Measurements from ENCODE around the gene SEPSECS. TPM values are rescaled to one million over a fixed set of nuclear protein-coding genes. Genes with fewer than 3 reads are reported as not detected.

The SEPSECS gene
- total RNA-seq, 1 experiment from 2014 or later, result 10.6 TPM

- BruUV-seq (replicated peaks), result no TSS peak
- RAD21 ChIA-PET (ENCODE audit: low non-redundant PET in 1 of 2, low total read pairs in 2 of 2, uncharacterized antibody in 2 of 2, unreplicated experiment in 2 of 2), result no interaction called here
- POLR2A ChIA-PET, result no interaction called here
Observed at GRCh38 chr4:25165916-25166315, 5.7 kb upstream of the SEPSECS start.

More at GRCh38 chr4:25165916-25166315, 5.7 kb upstream of the SEPSECS start:
- Histone ChIP-seq H3K9ac (ENCODE audit: low read length) (no peak overlapping the region), H3K27ac (ENCODE audit: low read depth, low read length) (no peak overlapping the region), H3K9me2 (ENCODE audit: insufficient read depth) (no peaks in the 10 kb centered on the region), H2AFZ (ENCODE audit: low read depth, low read length, poor library complexity, severe bottlenecking) (no peak overlapping the region), H4K20me1 (ENCODE audit: insufficient read depth) (no peaks in the 10 kb centered on the region), H3K27me3 (ENCODE audit: insufficient read depth, low read length) (no peaks in the 10 kb centered on the region), H3K4me1 (ENCODE audit: control insufficient read depth in 1 of 2, insufficient read depth in 2 of 2, low read length in 2 of 2) (peaks cover 7 to 12% of the 10 kb centered on the region in 2 experiments), H3K36me3 (ENCODE audit: control insufficient read depth in 1 of 2, insufficient read depth in 2 of 2, low read length in 2 of 2) (no peaks in the 10 kb centered on the region), H3K4me3 (replicated peaks in 1 of 2; ENCODE audit: low read depth in 1 of 2, low read length in 2 of 2) (no peak overlapping the region), H3K9me3 (ENCODE audit: control insufficient read depth in 1 of 2, insufficient read depth in 1 of 2, low read depth in 1 of 2, low read length in 2 of 2) (no peaks in the 10 kb centered on the region), H3K4me2 (ENCODE audit: low read length) (no peak overlapping the region), H3K79me2 (ENCODE audit: insufficient read depth, low read length) (peaks cover 6% of the 10 kb centered on the region; the same call in 1 of the 2 replicates)
- no peak for DNase-seq (ENCODE audit: low read depth, low spot score)
- TF ChIP-seq EZH2 (IDR thresholded peaks at IDR 0.05) (no peak), CEBPB (IDR thresholded peaks at IDR 0.05; ENCODE audit: low read depth) (no peak), EGR1 (IDR thresholded peaks at IDR 0.05; ENCODE audit: low read depth) (no peak), REST (IDR thresholded peaks at IDR 0.05; ENCODE audit: low read depth) (no peak), ATF3 (IDR thresholded peaks at IDR 0.05) (no peak), MAX (IDR thresholded peaks at IDR 0.05) (no peak), SP1 (IDR thresholded peaks at IDR 0.05; ENCODE audit: low read depth) (no peak), POLR2AphosphoS5 (IDR thresholded peaks at IDR 0.05; ENCODE audit: low read depth, low read length) (no peak), ZNF274 (IDR thresholded peaks at IDR 0.05; ENCODE audit: low read depth, low read length) (no peak), TCF7L2 (IDR thresholded peaks at IDR 0.05; ENCODE audit: borderline replicate concordance, extremely low read depth, insufficient read depth, insufficient read length) (no peak), POLR2A (IDR thresholded peaks at IDR 0.05; ENCODE audit: borderline replicate concordance, extremely low read depth, insufficient read depth, insufficient read length) (no peak), EZH2phosphoT487 (IDR thresholded peaks at IDR 0.05; ENCODE audit: borderline replicate concordance) (no peak), ZBTB33 (IDR thresholded peaks at IDR 0.05; ENCODE audit: extremely low read depth, insufficient replicate concordance, low read length) (no peak), RAD21 (IDR thresholded peaks at IDR 0.05; ENCODE audit: low read depth) (no peak), JUND (IDR thresholded peaks at IDR 0.05) (no peak), YY1 (IDR thresholded peaks at IDR 0.05; ENCODE audit: extremely low read depth, insufficient replicate concordance, low read depth, low read length) (no peak), CBX3 (IDR thresholded peaks at IDR 0.05; ENCODE audit: low read depth) (no peak), FOSL1 (IDR thresholded peaks at IDR 0.05; ENCODE audit: low read depth) (no peak)
- CTCF ChIA-PET, result no interaction called here
- ATAC-seq, result no peak
- intact Hi-C loops (cut with micrococcal nuclease), result no loop called here

Measured in HCT116 (cell line).